ENCODE data around the gene SLC5A9.

- no peak for TF ChIP-seq CTCF (IDR thresholded peaks at IDR 0.05)
- no peak for TF ChIP-seq POLR2A (IDR thresholded peaks at IDR 0.05)
Measured at GRCh38 chr1:48181669-48182367, 40.7 kb upstream of the SLC5A9 start.
